Tracheal epithelial cell (primary cell): Measurements from ENCODE around the gene CBR4. TPM values are rescaled to one million over a fixed set of nuclear protein-coding genes. Genes with fewer than 3 reads are reported as not detected.

Experiments used
- total RNA-seq: library from RNA; depleted of rRNA; stranded (reverse); fragments of >200 nt; gene quantifications from 2 replicates; pipeline ENCODE4 v1.2.1, GENCODE V29; 2014

Gene CBR4
- total RNA-seq, result 6.0 and 10.9 TPM in 2 replicates

GRCh38 chr4:169010125-169011023, at the start of gene CBR4:
Gene CBR4 (minus strand): TSS chr4:169010255. CDS start chr4:169010089, 166 bp downstream.

